GM11168 (cell line): ENCODE data around the gene MST1.

Source experiments
- in situ Hi-C: fragments of 300-500 bp; cut with MboI; formaldehyde crosslinking; loops from one replicate; pipeline ENCODE4 v1.12.0; 2022; ENCODE audit warnings: low sequenced_read_pairs; ENCODE audit not compliant: unreplicated experiment

MST1 gene

DNA sequence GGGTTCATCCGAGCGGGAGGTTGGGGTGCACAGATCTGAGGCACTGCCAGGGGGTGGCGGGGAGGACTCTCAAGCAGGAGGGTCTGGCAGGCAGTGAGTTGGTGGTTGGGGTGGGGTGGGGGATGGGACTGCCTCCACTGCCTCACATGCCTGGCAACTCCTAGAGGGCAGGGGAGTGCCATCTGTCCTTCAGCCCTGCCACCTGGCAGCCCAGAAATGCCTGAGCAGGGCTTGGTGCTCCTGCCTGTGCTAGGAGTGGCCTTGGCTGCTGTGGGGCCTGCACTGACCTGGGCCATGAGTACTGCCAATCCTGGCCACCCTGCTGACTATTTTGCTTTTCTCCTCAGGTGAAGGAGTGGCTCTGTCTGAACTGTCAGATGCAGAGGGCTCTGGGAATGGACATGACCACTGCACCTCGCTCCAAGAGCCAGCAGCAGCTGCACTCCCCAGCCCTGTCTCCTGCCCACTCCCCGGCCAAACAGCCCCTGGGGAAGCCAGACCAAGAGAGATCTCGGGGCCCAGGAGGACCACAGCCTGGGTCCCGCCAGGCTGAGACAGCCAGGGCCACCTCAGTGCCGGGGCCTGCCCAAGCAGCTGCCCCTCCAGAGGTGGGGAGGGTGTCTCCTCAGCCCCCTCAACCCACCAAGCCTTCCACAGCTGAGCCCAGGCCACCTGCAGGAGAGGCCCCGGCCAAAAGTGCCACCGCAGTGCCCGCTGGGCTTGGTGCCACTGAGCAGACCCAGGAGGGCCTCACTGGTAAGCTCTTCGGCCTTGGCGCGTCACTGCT, 47.2 kb downstream of the MST1 start:
- in situ Hi-C loops: loop anchor here (10.0 kb wide), 1 partner anchor 107 kb away; no protein-coding TSS in a partner anchor

DNA sequence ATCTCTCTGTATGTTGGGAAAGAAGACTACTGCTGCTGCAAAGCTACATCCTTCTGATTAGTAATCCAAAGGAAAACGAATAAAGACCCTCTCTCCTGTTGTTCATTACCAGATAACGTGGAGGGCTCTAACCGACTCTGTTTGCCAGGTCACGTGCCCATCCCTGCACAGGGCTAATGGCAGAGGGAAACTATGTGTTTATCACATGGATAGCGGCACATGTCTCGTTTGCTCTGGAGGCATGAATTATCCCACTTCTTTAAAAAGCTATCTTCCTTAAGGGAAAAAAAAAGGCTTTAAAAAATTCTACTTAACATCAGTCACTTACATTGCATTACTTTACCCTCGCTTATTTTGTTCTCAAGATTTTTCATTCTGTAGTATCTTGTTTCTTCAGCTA, 48.0 kb downstream of the MST1 start:
- in situ Hi-C loops: loop anchor here (10.0 kb wide), 1 partner anchor 106 kb away; no protein-coding TSS in a partner anchor

GRCh38 chr3:49639551-49639950, 49.7 kb downstream of the MST1 start:
- in situ Hi-C loops: no loop called here

DNA sequence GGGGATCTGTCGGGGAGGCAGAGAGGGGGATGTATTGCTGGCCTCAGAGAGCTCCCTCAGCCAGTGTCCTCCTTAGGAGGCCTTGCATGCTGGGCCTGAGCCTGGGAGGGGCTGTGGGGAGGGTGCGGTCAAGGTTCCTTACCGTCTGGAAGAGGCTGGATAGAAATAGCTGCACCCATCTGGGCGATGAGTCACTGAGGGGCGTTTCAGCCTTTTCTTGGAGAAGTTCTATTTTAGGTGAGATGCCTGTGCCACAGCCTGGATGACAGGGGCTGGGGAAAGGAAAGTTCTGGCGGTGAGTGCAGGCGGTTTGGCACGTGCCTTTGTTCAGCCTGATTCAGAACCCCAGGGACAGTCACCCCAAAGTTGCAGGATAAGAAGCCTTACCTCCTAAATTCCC, 50.8 kb downstream of the MST1 start:
- in situ Hi-C loops: no loop called here

DNA sequence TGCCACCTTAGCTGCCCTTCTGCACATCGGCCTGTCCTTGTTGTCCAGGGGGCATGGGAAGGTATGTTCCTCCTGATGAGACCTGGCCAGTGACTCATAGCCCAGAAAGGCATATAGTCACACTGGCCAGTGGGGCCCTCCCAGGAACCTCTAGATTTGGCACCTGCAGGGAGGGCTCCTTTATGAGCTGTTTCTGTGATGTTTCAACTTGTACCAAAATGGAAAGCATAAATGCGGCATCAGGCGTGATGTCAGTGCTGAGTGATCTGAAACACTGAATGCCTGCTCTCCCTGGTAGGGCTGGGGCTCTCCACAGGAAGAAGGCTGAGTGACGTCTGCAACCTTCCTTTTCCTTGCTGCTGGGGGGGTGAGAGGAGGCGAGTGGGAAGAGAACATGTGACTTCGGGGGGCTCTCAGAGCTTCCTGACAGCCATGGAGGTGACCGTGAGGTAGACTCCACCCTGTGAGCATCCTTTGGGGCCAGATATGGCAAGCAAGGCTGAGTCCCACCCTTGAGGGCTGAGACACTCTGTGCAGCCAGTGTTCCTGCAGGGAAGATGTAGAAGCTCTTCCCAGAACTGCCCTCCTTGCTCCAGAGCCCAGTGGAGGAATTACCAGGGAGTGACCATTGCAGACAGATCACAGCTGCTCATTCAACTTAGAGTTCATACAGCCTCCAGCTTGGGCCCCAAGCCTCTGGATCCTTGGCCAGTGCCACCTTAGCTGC, 52.2 kb downstream of the MST1 start:
- in situ Hi-C loops: no loop called here

DNA sequence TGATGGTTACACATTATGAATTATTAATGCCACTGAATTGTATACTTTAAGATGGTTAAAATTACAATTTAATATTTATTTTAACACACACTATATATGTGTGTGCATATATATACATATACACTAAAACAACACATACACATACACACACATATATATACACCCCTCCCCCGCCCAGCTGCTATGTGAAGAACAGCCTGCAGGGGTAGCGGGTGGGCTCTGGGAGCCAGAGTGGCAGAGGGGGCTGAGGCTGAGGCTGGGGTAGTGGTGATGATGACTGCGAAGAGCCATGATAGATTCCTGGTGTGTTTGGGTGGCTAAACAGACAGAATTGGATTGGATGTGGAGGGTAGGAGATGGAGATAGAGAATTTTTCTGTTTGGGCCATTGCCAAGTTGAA, 54.5 kb downstream of the MST1 start:
- in situ Hi-C loops: no loop called here
